Sigmoid colon (tissue), 4 donors: ENCODE measurements around the gene BTG2.
"Not testable (repeated sequence)": the region's sequence is repeated elsewhere in the genome, so short reads cannot be mapped to it uniquely, and the experiment has no call there.

ENCODE experiments used
- CTCF ChIP-seq, 4 experiments: fragments of 450-650 bp in 3 of 4; fragments of 200-600 bp in 1 of 4; IDR thresholded peaks; one replicate each; pipeline ENCODE4 v1.5.1; 2016 to 2019; ENCODE audit warnings: antibody characterized with exemption in 4 of 4, mild to moderate bottlenecking in 3 of 4, moderate library complexity in 2 of 4
- EP300 ChIP-seq, 4 donors: sonication (generic); formaldehyde crosslinking; IDR thresholded peaks; one replicate each; pipeline ENCODE4 v1.6.1; 2017; ENCODE audit warnings: antibody characterized with exemption in 4 of 4
- POLR2A ChIP-seq, 2 donors: fragments of 450-650 bp; IDR thresholded peaks; one replicate each; pipeline ENCODE4 v1.6.1; 2016; ENCODE audit warnings: antibody characterized with exemption in 2 of 2, mild to moderate bottlenecking in 2 of 2, moderate library complexity in 2 of 2
- POLR2AphosphoS5 ChIP-seq, 4 donors: sonication (generic); formaldehyde crosslinking; IDR thresholded peaks; one replicate each; pipeline ENCODE4 v1.6.1; 2017; ENCODE audit warnings: antibody characterized with exemption in 4 of 4

GRCh38 chr1:203299719-203300429 lies 5.4 kb upstream of the BTG2 start:
- TF ChIP-seq POLR2AphosphoS5, CTCF, POLR2A, EP300 (IDR thresholded peaks at IDR 0.05): not testable (repeated sequence)
